NCI-H345 treated with DMSO at 0.1 percent for 48 hours (cell line): ENCODE measurements around the gene TTC9C.
"Not testable (repeated sequence)": the region's sequence is repeated elsewhere in the genome, so short reads cannot be mapped to it uniquely, and the experiment has no call there.

Experiments used
- DNase-seq: peaks from one replicate; lab custom pipeline; 2025; ENCODE audit not compliant: unreplicated experiment; lab: John Stamatoyannopoulos, UW

TTC9C gene

DNA sequence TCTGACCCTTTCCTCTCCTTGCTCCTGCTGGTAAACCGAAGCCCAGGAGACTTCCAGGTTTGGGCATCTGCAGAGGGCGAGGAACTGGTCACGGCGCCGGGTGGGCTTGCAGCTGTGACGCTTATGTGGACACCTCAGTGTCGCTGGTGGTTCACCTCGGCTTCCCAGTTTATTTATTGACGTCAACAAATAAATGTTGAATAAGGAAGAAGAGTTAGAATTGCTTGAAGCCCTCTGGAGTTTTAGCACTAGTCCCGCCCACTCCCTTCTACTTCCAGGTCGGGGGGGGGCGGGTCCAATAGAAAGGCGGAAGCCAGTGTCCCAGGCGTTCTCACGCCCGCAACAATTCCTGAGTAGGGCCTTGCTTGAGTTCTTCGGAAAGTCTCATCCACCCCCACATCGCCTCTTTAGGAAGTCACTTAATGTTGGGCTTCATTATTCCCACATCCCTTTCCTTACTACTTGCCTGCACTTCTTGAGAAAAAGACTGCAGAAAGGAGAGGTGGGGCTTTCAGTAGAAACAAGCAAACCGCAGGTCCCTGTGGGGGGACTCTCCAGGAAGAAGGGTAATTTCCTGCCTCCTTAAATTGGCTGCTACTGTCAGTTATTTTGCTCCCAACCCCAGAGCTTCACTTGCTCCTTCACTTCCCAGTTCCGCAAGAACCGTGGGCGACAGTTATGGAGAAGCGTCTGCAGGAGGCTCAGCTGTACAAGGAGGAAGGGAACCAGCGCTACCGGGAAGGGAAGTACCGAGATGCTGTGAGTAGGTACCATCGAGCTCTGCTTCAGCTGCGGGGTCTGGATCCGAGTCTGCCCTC lies at the start of gene TTC9C:
TSS of gene TTC9C (plus strand) at position 316 of the 818 bp plus-strand sequence. CDS start at position 679, 363 bp downstream.
- peak; percentile 76 for DNase-seq

DNA sequence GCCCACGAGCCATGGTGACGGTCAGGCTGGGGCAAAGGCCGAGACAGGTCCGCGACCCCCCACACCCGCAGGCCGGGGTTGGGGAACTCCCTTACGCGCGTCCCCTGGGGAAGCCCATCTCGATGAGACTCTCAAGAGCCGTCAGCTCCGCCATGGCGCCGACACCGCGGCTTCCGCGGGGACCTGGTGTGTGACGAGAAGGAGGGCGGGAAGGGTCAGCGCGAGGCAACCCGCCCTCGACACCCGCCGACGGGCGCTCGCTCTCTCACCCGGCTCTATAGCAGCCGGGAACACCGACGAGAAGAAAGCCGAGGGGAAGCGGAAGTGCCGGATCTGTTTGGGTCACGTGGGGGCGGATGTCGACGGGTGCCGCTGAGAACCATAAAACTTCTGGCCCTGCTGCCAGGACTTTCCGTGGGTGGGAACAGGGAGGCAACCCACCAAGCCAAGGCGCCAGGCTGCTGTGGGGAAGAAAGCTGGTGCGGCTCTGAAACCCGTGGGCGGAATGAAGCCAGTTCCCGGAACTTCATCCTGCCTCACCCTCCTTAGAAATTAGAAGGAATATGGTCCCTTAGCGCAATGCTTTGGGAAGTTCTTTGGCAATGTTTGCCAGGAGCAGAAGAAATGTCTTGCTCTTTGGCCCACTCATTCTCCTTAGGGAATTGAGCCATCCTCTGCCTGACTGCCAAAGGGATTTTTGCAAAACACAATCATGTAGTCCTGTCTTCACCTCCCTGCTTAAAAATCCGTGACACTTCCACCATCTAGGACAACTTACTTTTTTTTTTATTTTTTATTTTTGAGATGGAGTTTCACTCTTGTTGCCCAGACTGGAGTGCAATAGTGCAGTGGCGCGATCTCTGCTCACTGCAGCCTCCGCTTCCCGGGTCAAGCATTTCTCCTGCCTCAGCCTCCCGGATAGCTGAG lies 49.3 kb upstream of the TTC9C start, which contains the start of gene UBXN1:
TSS of gene UBXN1 (minus strand) at position 304 of the 927 bp plus-strand sequence. CDS start at position 154, 150 bp downstream.
- peak; percentile 75 for DNase-seq

GRCh38 chr11:62680825-62681240 lies 47.5 kb upstream of the TTC9C start:
- peak; percentile 26 for DNase-seq

DNA sequence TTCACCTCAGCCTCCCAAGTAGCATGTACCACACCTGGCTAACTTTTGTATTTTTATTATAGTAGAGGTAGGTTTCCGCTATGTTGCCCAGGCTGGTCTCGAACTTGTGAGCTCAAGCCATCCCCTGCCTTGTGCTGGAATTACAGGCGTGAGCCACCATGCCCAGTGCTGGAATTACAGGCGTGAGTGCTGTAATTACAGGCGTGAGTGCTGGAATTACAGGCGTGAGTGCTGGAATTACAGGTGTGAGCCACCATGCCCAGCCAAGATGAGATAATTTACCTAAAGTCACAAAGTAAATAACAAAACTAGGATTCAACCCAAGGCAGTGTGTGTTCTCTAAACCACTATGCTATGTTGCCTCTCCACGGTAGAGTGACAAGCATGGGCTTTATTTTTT lies 45.8 kb upstream of the TTC9C start:
- DNase-seq, result no peak

DNA sequence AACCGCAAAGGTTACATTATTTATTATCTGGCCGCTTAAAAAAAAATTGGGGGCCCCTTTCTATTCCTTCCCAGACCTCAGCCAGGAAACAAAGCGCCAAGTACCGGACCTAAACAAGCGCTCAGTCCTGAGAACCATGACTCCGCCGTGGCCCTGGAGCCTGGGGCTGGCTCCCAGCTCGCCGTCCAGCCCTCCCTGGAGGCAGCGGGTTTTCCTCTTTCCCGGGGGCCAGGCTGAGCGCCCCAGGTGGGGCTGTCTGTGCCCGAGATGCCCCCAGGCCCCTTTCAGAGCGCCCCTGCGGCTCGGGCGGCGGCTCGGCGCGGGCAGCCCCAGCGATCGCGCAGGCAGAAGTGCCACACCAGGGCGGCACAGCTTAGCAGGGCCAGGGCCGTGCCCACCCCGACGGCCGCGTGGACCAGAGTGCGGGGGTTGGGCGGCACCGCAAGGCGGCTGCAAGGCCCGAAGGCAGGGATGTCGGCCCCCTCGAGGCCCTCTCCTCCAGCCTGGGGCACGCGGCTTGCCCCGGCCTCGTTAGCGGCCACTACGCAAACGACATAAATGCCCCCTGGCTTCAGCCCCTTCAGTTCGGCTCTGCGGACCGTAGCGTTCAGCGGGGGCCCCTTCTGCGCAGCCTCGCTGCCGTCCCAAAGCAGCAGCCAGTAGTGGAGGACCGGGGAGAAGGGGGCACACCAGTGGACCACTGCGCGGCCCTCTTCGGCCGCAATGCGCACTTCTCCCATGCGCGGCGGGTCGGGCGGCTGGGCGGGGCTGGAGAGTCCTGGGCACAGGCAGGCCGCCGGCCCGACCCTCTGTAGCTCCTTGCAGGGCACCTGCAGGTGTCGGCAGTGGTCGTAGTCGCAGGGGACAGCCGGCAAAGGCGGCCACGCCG lies 40.5 kb upstream of the TTC9C start:
- DNase-seq, result no peak

GRCh38 chr11:62688491-62688890 lies 39.8 kb upstream of the TTC9C start:
- DNase-seq, result no peak

GRCh38 chr11:62689421-62690183 lies 38.7 kb upstream of the TTC9C start, which contains the start of gene LRRN4CL:
Gene LRRN4CL (minus strand): TSS chr11:62689530. CDS start chr11:62688508, 1,022 bp downstream.
- no peak for DNase-seq

GRCh38 chr11:62693624-62694023 lies 34.7 kb upstream of the TTC9C start:
- DNase-seq, result not testable (repeated sequence)

GRCh38 chr11:62694455-62695167 lies 33.7 kb upstream of the TTC9C start:
- peak; percentile 9 for DNase-seq

GRCh38 chr11:62702246-62702645 lies 26.0 kb upstream of the TTC9C start:
- no peak for DNase-seq

DNA sequence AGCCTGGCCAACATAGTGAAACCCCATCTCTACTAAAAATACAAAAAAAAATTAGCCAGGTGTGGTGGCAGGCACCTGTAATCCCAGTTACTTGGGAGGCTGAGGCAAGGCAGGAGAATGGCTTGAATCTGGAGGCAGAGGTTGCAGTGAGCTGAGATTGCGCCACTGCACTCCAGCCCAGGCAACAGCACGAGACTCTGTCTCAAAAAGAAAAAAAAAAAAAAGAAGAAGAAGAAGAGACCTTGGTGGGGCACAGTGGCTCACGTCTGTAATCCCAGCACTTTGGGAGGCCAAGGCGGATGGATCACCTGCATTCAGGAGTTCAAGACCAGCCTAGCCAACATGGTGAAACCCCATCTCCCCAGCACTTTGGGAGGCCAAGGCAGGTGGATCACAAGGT lies 24.4 kb upstream of the TTC9C start:
- DNase-seq, result not testable (repeated sequence)

- no peak for DNase-seq
These were observed 22.9 kb upstream of the TTC9C start for GRCh38 chr11:62705413-62705812.

DNA sequence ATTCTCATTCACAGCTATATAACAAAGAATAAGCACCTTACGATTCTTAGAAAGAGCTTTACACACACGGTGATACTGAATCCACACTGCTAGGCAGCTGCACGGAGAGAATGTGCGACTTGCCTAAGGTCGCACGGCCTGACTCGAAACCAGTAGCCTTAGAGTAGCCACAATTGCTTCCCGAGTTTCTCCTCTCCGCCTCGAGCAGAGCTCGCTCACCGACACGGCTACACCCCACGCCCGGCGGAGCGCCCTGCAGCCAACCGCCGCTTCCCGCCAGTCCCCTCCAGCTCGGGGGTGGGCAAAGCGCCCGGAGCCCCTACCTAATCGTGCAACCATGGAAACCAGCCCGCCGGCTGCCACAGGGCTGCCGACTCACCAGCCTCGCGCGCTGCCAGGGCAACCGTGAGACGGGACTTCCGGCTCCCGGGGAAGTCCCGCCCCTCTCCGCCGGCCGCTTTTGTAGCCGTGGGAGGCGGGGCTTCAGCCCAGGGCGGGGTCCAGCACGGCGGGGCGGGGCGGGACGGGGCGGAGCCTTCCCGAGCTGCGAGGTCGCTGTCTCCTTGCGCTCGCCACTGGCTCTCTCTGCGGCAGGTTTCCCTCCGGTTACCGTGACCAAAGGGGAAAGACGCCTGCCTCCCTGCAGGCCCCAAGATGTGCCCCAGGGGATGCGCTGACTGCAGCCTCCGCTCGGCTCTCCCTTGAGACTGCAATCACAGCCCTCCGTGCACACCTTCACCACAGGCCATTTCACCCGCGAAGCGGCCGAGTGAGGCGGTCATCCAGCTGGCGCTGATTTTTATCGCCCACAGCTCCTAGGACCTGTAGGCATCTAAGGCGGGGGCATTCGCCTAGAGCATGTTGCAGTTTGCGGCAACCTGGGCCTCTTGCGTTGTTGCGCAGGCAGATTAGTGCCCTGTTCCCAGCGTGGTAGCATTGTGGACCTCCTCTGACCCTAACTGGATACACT lies 22.1 kb upstream of the TTC9C start:
- peak; percentile 89 for DNase-seq

- no peak for DNase-seq
These were observed 21.4 kb upstream of the TTC9C start for GRCh38 chr11:62706850-62707247.

DNA sequence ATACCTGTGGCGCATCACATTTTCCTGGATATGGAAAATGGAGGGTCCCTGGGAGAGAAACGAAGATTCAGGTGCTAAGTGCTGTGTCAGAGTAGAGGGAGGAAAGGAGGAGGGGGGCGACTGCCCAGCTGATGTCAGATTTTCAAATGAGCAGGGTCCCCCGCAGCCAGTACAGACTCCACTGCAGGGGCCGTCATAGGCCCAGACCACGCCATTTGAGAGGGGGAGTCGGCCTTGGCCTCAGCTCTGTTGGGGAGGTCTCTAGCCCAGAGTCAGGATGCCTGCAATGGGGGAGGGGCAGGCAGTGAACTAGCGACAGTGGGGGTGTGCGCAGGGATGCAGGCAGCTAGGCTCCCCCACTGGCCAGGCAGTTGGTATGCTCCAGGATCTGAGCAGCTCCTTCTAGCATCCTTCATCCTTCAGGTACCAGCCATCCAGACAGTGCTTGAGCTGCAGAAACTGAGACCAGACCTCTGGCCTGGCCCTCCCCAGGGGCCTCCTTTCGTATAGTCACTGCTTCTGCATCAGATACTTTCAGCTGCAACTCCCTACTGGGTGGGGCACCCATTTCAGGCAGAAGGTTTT lies 20.9 kb upstream of the TTC9C start, which contains the start of the genes BSCL2 and GNG3:
TSS of gene BSCL2 (minus strand) at position 148 of the 585 bp plus-strand sequence. CDS start 229 bp downstream, outside the sequence.
TSS of gene GNG3 (plus strand) at position 400 of the 585 bp plus-strand sequence. CDS start 620 bp downstream, outside the sequence.
- DNase-seq, result no peak

DNA sequence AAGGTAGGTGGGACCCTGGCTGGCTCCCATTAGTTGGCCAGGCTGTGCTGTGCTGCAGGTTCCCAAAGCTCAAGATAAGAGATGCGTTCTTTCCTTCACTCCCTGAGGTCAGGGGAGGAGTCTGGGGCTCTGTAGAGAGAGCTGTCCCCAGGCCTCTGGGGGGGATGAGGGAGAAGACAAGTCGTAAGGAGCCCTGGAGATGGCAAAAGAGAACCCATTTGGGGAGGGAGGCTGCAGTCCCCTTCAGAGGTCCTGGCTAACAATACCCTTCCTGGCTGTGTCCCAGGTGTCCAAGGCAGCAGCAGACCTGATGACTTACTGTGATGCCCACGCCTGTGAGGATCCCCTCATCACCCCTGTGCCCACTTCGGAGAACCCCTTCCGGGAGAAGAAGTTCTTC lies 19.9 kb upstream of the TTC9C start:
- no peak for DNase-seq

- no peak for DNase-seq
These were observed 19.5 kb upstream of the TTC9C start for GRCh38 chr11:62708793-62709192.
